GM18861 (cell line): Measurements from ENCODE around the gene MOB3C.

Experiments
- ATAC-seq: cut with Tn5 transposase; IDR thresholded peaks from one replicate; pipeline ENCODE4 v1.9.1; 2021; ENCODE audit not compliant: unreplicated experiment

The MOB3C gene

DNA sequence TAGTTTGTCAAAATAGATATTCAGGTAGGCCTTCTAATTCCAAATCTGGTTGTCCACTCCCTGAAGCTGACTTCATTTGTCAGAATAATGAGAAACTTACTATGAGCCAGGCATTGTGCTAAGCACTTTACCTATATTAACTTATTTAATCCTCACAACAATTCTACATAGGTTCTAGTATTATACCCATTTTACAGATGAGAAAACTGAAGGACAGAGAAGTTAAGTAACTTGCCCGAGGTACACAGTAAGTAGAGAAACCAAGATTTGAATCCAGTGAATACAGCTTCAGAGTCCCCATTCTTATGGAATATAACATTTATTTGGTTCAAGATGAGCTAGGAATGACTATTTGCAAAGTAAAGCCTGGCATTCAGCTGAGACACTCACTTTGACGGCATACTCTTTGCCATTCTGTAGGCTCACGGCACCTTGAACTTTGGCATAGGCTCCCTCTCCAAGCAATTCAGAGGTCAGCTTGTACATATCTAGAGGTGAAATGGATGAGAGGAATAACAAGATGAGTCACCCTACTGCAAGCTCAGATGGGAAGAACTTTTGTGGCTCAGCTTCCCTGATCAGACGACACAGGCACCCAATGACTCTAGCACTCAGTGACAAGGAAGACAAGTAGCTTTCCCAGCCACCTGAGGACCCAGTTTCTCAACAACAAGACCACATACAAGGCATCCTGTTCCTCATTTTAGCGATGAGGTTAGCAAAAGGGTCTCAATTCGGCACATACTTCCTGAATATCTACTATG, 36.3 kb downstream of the MOB3C start:
- no peak for ATAC-seq

DNA sequence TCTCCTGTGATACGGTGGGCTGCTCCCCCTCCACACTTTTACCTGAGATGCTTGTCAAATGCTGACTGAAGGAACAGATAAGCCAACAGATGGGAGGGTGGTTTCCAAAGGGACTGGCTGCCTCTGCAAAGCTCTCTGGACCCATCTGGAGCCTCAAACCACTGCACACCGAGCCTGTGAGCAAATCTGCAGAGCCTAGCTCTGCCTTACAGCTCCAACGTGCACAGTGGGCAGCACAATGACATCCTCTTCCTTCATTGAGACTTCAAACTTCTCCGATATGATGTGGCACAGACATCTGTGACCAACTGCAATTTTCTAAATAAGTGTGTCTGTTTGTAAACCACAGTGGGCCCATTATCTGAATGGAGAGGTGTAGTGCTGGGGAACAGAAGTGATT, 38.9 kb downstream of the MOB3C start:
- no peak for ATAC-seq

DNA sequence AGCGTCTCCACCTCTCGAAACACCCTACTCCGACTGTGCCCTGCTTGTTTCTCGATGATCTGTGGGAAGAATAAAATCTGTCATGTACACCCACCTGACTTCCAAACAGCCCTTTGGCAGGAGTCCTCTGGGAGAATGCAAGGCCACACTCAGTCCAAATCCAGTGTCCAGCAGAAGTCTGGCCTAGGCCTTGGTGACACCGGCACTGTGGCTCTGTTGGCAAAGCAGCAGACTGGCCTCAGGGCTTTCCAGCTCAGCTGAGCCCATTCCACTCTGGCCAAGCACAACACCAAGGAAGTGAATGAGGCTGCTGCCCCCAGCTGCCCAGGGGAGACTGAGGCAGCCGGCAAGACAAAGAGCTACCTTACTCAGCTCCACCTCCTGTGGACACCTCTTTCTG, 40.0 kb downstream of the MOB3C start:
- no peak for ATAC-seq

DNA sequence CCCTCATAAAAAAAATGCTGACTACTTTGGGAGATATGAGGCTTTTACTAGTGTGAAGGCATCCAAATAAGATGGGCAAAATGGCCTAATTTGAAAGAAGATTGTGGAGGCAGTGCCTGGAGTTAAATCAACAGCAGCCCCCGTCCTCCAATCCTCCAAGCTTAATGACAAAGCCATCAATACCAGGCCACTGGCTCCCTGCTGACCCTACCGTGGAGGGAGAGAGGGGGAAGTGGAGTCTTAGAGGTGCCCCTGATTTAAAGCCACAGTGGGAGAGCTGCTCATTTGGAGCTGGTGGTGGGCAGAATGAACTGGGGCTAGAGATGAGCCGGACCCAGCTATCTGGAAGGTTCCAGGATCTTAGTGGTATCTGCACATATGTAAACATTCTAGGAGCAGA, 40.8 kb downstream of the MOB3C start:
- no peak for ATAC-seq

DNA sequence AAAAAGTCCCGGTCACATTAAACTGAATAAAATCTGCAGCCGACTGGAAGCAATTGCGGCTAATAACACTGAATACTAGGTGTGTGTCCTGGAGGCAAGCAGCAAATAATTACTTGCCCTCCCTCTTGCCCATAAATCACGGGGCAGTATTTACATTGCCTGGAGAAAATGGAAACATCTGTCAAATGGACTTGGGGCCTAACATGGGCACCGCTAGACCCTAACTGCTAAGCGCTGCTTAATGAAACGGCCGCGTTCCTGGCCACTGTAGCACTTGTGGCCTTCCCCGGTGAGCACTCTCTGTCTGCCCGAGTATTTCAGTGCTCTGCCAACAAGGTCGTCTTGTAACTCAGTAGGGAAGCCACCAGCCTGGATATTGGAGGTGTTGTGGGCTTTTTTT, 41.3 kb downstream of the MOB3C start:
- ATAC-seq: no peak

DNA sequence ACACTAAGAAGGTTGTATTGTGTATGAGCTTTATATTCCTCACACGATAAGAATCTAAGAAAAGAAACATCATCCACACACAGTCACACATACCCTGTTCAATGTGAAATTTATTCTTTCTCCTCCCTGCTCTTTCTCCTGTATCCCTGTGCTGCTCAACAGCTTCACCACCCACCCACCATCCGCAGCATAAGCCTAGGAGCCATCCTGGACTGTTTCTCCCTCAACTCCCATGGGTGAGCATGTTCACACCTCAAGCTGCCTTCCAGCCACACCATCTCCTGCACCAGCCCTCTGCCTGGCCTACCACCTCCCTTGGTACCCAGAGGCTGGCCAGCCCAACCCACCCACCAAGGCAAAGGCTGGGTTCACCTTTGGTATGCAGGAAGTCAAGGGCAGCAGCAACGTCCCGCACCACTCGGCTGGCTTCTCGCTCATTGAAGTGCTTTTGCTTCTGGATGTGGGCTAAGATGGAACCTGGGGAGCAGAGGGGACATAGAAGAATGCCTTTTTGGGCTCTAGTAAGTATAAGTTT, 44.9 kb downstream of the MOB3C start:
- ATAC-seq: no peak

DNA sequence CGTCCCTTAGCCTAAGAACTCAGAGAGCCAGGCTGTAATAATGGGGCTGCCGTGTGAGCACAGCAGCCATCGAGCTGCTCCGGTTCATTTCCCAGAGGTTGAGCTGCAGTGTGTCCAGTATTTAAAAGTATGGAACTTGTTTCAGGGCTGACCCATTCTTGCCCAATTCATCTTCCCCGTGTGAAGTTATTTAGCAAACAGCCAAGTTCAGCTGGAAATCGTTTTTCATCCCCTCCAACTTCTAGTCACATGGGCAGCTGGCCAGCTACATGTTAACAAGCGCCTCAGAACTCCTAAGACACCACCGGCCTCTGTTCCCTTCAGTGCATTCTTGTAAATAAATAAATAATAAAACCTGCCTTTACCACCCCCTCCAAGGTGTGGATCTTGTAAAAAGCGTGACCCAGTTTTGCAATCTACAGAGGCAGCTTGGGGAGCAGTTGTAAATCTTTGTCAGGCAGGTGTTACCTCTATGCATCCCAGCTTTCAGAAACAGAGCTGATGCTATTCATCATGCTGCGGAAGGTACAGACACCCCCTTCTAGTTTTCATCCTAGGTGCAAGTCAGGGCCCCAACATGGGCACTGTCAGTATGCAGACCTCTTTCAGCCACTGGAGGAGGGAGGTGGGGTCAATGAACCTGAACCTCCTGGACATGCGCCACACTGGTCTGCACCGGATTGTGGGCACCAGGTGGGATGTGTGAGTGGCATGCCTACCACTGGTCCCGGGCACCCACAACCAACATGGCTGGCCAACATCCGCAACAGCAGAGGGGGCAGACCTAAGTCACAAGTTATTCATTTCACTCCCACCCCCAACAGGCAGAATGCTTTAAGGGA, 46.5 kb downstream of the MOB3C start:
- no peak for ATAC-seq

DNA sequence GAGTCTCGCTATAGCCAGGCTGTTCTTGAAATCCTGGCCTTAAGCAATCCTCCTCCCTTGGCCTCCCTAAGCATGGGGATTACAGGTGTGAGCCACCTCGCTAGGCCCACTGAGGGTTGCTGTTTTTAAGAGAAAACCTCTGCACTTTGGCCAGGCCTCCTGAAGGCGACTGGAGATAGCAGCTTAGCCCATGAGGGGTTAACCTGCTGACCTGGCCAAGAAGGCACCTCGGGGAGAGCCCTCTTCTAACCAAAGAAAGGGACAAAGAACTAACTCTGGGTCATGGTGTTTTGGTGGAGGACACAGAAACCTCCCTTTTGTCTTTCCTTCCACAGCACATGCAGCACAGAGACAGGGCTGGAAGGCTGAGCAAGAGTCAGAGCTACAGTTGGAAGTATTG, 47.5 kb downstream of the MOB3C start:
- no peak for ATAC-seq

DNA sequence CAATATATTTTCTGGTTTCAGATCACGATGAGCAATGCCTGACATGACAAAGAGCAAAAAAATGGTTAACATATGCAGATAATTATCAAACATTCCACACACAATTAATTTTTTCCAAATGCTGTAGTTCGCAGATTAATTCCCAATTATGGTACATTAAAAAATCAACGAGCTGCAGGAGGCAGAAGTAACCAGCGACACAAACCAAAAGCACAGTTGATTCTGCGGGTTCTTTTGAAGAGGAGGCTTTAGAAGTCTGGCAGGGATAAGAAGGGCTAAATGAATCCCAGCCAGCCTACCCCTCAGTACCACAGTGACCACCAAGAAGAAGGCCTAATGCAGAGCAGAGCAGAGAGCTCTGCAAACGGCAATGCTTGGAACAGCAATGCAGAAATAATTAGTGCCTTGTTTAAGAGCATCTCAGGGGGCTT, 48.1 kb downstream of the MOB3C start:
- ATAC-seq: no peak

DNA sequence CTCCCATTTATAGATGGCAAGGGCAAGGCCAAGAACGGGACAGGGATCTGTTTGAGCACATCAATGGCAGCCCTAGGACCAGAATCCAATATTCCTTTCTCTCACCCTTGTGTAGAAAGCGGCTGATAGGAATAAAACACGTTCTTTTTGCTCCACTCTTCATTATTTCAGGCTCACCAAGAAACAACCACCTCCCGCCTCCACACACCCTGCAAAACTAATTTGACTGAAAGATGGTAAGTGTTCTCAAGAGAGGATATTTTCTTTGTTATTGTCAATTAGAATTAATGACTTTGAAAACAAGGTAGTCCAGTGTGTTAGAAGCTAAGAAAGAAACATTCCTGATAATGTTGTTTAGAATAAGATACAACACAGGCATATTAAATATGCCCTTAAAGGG, 53.3 kb downstream of the MOB3C start:
- no peak for ATAC-seq

DNA sequence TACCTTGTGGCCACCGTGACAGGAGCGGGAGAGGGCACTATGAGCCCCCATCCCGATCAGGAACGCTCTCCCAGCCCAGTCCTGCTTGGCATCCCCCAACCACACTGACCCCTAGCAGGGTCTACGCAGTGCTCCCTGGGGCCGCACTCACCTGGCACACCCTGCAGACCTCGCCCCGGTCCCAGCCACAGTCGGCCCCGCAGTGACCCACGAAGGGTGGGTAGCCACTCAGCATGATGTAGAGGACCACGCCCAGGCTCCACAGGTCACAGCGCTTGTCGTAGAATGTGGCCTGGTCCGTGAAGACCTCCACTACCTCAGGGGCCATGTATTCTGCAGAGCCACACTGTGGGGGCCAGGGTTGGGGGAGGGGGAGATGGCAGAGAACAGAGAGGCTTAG, 54.1 kb downstream of the MOB3C start:
- ATAC-seq: no peak

DNA sequence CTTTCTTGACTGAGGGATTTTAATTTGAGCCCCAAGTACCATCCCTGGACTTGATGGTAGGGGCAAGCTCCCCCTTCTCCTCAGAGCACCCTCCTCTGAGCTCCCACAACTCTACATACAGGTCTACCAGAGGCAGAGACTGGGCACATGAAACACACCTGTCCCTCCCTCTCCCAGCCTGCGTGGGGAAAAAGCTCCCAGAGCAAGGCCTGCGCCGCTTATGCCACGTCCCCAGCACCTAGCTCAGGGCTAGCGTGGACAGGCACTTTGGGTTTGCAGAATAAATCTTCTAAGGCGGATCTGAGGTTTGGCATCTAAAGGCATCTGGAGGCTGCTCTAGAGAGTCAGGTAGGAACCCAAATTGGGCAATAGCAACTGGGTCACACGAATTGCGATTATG, 57.6 kb downstream of the MOB3C start:
- ATAC-seq: no peak

DNA sequence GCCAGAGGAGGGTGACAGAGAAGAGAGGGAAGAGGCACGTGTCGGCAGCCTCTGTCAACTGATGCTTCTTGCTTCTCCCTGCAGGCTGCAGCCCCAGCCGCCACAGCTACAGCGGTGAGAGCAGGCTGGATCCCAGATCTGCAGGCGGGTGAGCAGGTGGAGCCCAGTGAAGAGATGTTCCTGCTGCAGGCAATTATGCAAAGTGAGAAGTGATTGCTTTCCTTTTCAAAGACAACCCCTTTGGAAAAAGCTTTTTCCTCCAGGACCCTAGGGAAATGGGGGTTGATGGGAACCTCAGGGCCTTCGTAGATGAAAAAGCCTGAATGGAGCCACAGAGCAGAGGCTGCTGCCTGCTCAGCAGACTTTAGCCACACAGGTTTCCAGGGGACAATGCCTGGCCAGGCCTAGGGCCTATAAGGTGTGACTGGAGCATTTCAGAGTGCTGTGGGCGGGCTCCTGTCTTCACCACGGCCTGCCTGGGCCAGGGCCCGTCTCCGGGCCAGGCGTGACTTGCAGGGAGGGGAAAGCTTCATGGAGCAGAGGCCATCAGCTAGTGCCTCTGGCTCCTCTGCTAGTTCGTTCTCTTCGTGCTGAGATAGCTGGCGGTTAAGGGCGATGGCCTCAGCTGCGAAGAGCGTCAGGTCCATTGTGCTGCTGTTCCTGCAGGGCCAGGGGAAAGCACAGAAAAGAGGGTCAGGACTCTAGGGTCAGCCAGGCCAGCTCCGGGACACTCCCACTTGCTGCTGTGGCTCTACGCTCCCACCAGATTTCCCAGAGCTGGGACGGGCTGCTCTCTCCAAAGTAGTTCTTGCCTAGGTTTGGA, 58.3 kb downstream of the MOB3C start:
- no peak for ATAC-seq
